NT2/D1 (cell line): ENCODE measurements around the gene AMH.
A peak's percentile ranks its signal among the peaks of the same experiment; 100 is the strongest.

Experiments used
- DNase-seq: peaks from one replicate; pipeline ENCODE4 v3.0.0-alpha.2; 2011; ENCODE audit warnings: low read depth, low spot score
- H3K27me3 ChIP-seq: 2 replicates; pipeline ENCODE4 v1.6.0; 2011; ENCODE audit warnings: mild to moderate bottlenecking; ENCODE audit not compliant: insufficient read length, insufficient read depth
- H3K36me3 ChIP-seq: 2 replicates; pipeline ENCODE4 v1.6.1; 2011; ENCODE audit warnings: mild to moderate bottlenecking, low read length, mixed read lengths; ENCODE audit not compliant: insufficient read depth, insufficient read length
- H3K4me1 ChIP-seq: 2 replicates; pipeline ENCODE4 v1.5.1; 2011; ENCODE audit not compliant: insufficient read depth, insufficient read length
- H3K4me3 ChIP-seq: 2 replicates; pipeline ENCODE4 v1.5.1; 2011; ENCODE audit warnings: low read depth; ENCODE audit not compliant: insufficient read length
- H3K9ac ChIP-seq: 2 replicates; pipeline ENCODE4 v1.6.0; 2011; ENCODE audit warnings: low read depth; ENCODE audit not compliant: insufficient read length
- H3K9me3 ChIP-seq: 2 replicates; pipeline ENCODE4 v1.5.1; 2011; ENCODE audit warnings: mild to moderate bottlenecking, low read length; ENCODE audit not compliant: insufficient read depth
- SUZ12 ChIP-seq: IDR thresholded peaks from 2 replicates; pipeline ENCODE4 v1.6.1; 2011; ENCODE audit not compliant: insufficient read length, insufficient read depth; ENCODE audit errors: extremely low read depth
- YY1 ChIP-seq: IDR thresholded peaks from 2 replicates; pipeline ENCODE4 v1.6.1; 2011; ENCODE audit not compliant: insufficient read length, insufficient read depth
- ZNF274 ChIP-seq: IDR thresholded peaks from 2 replicates; pipeline ENCODE4 v1.6.1; 2011; ENCODE audit warnings: mild to moderate bottlenecking, low read depth, low read length

AMH gene

GRCh38 chr19:2248136-2249009 lies 750 bp upstream of the AMH start:
- no peak overlapping the region for H3K4me3 ChIP-seq
- no peaks in the 10 kb centered on the region for H3K27me3 ChIP-seq
- no peak for DNase-seq
- H3K9me3 ChIP-seq, result no peaks in the 10 kb centered on the region
- no peak overlapping the region for H3K9ac ChIP-seq
- peaks cover 12% of the 10 kb centered on the region for H3K4me1 ChIP-seq
- peaks cover 84% of the 10 kb centered on the region for H3K36me3 ChIP-seq
- TF ChIP-seq SUZ12, result no peak
- no peak for TF ChIP-seq ZNF274
- TF ChIP-seq YY1, result no peak

- H3K4me1 ChIP-seq, result peaks cover 14% of the 10 kb centered on the region
- TF ChIP-seq SUZ12, result no peak
- no peak overlapping the region for H3K9ac ChIP-seq
- no peak overlapping the region for H3K4me3 ChIP-seq
- no peaks in the 10 kb centered on the region for H3K9me3 ChIP-seq
- peaks cover 67% of the 10 kb centered on the region for H3K36me3 ChIP-seq
- no peak for DNase-seq
- H3K27me3 ChIP-seq, result no peaks in the 10 kb centered on the region
Observed at GRCh38 chr19:2249880-2250765, 1.0 kb downstream of the AMH start.

GRCh38 chr19:2250766-2251105 lies 1.6 kb downstream of the AMH start:
- Histone ChIP-seq H3K4me3 (no peak overlapping the region), H3K9ac (no peak overlapping the region), H3K36me3 (peaks cover 61% of the 10 kb centered on the region), H3K9me3 (no peaks in the 10 kb centered on the region), H3K27me3 (no peaks in the 10 kb centered on the region), H3K4me1 (peaks cover 14% of the 10 kb centered on the region)
- no peak for DNase-seq
- TF ChIP-seq ZNF274 (no peak), SUZ12 (no peak), YY1 (no peak)

DNA sequence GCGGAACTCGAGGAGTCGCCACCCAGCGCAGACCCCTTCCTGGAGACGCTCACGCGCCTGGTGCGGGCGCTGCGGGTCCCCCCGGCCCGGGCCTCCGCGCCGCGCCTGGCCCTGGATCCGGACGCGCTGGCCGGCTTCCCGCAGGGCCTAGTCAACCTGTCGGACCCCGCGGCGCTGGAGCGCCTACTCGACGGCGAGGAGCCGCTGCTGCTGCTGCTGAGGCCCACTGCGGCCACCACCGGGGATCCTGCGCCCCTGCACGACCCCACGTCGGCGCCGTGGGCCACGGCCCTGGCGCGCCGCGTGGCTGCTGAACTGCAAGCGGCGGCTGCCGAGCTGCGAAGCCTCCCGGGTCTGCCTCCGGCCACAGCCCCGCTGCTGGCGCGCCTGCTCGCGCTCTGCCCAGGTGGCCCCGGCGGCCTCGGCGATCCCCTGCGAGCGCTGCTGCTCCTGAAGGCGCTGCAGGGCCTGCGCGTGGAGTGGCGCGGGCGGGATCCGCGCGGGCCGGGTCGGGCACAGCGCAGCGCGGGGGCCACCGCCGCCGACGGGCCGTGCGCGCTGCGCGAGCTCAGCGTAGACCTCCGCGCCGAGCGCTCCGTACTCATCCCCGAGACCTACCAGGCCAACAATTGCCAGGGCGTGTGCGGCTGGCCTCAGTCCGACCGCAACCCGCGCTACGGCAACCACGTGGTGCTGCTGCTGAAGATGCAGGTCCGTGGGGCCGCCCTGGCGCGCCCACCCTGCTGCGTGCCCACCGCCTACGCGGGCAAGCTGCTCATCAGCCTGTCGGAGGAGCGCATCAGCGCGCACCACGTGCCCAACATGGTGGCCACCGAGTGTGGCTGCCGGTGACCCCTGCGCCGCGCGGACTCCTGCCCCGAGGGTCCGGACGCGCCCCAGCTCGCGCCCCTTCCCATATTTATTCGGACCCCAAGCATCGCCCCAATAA lies 2.3 kb downstream of the AMH start:
- H3K27me3 ChIP-seq, result no peaks in the 10 kb centered on the region
- no peaks in the 10 kb centered on the region for H3K9me3 ChIP-seq
- TF ChIP-seq SUZ12, result no peak
- TF ChIP-seq YY1, result no peak
- no peak for TF ChIP-seq ZNF274
- peaks cover 20% of the 10 kb centered on the region for H3K4me1 ChIP-seq
- no peak overlapping the region for H3K4me3 ChIP-seq
- no peak for DNase-seq
- no peak overlapping the region for H3K9ac ChIP-seq
- H3K36me3 ChIP-seq, result peaks cover 54% of the 10 kb centered on the region

DNA sequence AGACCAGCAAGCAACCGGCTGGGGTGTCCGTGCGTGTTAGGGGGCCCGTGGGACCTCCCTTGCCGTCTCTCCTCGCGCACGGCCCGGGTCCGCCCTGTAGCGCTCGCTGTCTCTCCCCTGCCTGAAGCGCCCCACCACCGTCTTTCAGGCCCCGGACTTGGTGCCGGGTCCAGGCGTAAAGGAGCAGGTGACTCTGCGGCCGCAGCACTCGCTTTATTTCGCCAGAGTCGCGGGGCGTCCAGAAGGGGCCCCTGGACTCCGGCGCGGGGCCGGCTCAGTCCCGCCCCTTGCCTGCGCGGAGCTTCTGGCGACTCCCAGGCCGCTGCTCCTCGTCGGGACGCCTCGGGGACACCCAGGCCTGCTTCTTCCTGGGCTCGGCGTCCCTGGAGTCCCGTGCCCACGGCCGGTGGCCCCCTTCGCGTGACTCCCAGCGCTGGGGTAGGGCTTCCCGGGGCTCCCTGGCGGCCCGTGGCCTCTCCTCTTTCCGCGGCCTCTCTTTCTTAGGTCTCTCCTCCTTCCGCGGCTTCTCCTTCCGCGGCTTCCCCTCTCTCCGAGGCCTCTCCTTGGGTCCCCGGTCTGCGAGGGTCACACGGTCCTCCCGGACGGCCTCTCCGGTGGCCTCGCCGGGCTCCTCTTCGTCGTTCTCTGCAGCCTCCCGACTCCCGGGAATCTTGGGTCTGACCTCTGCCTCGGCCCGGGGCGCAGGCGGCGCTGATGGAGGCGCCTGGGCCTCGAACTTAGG lies 3.1 kb downstream of the AMH start:
- H3K27me3 ChIP-seq, result no peaks in the 10 kb centered on the region
- H3K9ac ChIP-seq, result peak overlapping the region; percentile 32
- H3K4me1 ChIP-seq, result peaks cover 22% of the 10 kb centered on the region
- no peak for TF ChIP-seq SUZ12
- TF ChIP-seq YY1, result no peak
- no peak for TF ChIP-seq ZNF274
- H3K36me3 ChIP-seq, result peaks cover 46% of the 10 kb centered on the region
- H3K9me3 ChIP-seq, result no peaks in the 10 kb centered on the region
- H3K4me3 ChIP-seq, result no peak overlapping the region
- no peak for DNase-seq

DNA sequence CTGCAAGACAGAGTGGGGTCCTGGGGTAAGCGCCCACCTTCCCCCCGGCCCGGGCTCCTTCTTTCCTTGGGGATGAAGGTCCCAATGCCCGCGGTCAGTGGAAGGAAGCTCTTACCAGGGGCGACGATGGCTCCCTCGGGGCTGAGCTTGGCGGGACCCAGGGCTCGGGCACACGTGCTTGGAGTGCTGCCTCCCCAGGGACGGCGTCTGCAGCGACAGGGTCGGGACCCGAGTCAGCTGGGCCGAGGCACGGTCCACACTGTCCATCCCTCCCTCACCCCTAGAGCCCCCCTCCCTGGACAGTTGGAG lies 3.6 kb downstream of the AMH start:
- peak overlapping the region; percentile 51 for H3K9ac ChIP-seq
- no peak for DNase-seq
- no peak for TF ChIP-seq YY1
- no peak for TF ChIP-seq SUZ12
- TF ChIP-seq ZNF274, result no peak
- H3K27me3 ChIP-seq, result no peaks in the 10 kb centered on the region
- H3K4me1 ChIP-seq, result peaks cover 18% of the 10 kb centered on the region
- no peak overlapping the region for H3K4me3 ChIP-seq
- H3K36me3 ChIP-seq, result peaks cover 40% of the 10 kb centered on the region
- H3K9me3 ChIP-seq, result no peaks in the 10 kb centered on the region
